Medulla oblongata (tissue), 1 donor: ENCODE measurements around the gene KRTAP4-1.
A peak's percentile ranks its signal among the peaks of the same experiment; 100 is the strongest.
"Not testable (repeated sequence)": the region's sequence is repeated elsewhere in the genome, so short reads cannot be mapped to it uniquely, and the experiment has no call there.

Experiments used
- DNase-seq: peaks from one replicate; pipeline ENCODE4 v3.0.0-alpha.2; 2015; ENCODE audit errors: extremely low spot score

KRTAP4-1 gene

DNA sequence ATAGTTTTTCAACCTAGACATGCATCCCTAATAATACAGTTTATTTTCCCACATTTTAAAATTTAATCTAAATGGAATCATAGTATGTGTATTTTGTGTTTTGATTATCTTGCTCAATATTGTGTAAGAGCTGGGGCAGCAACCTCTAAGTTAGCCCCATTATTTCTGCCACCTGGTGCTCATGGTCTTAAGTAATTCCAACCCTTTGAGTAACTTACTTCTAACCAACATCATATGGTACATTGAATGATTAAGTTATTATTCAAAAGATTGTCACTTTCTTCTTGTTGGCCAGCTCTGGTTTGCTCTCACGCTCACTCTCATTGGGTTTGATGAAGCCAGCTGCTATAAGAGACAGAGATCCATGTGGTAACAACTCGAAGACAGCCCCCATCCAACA lies 12.8 kb downstream of the KRTAP4-1 start:
- no peak for DNase-seq

DNA sequence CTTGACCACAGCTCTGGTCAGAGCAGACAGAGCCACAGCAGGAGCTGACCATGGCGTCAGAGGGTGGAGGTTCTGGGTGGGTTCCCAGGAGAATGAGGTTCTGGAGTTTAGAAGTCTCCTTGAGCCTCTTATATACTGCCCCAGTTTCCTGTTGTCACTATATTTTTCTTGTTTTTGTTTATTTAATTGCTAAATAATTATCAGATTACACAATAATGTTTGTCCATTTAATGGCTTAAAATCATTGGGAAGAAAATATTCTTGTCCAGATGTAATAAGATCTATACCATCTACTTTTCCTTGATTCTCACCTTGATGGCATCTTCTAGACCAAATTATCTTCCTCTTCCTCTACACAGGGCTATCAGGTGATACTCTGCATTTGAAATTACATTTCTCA lies 16.6 kb downstream of the KRTAP4-1 start, which contains the start of gene KRTAP4-3:
Gene KRTAP4-3, minus strand, starts transcription at position 101 of the 400 bp plus-strand sequence. Its CDS starts 49 bp downstream, at position 52.
- DNase-seq = no peak

DNA sequence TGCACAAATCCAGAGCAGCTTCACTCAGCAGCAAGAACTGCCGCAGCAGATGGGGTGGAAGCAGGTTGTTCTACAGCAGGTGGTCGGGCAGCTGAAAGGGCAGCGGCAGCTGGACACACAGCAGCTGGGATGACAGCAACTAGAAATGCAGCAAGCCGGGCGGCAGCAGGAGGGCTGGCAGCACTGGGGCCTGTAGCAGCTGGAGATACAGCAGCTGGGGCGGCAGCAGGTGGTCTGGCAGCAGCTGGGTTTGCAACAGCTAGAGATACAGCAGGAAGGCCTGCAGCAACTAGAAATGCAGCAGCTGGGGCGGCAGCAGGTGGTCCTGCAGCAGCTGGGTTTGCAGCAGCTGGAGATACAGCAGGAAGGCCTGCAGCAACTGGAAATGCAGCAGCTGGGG lies 17.1 kb downstream of the KRTAP4-1 start:
- DNase-seq = no peak

DNA sequence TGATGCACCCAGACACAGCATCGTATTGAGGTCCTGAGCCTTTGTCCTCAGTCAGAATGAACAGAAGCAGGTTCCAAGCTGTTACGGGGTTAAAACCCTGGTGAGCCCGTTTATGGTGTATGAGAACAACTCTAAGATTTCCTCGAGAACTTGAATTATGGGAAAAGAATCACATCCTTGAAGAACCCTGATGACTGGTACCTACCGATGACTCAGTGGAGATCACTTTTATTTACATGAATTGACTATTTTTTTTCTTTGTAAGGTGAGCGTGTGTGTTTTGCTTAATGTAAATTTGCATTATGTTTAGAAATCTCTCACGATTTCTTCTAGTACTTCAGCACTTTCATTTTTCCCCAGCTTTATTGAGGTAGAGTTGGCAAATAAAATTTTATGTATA lies 20.9 kb downstream of the KRTAP4-1 start:
- no peak for DNase-seq

DNA sequence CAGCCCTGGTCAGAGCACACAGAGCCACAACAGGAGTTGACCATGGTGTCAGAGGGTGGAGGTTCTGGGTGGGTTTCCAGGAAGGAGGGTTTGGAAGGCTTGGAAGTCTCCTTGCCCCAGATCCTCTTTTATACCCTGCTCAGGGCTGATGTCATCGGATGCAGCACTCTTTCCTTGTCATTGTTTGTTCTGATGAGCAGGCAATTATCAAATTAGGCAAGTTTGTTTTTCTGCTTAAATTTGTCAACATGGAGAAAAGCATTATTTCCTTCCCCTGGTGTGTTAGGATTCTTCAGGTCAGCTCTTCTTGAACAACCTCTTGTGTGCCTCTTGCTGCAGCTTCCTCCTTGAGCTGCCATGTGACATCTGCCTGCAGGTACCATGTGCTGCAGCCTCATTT lies 24.1 kb downstream of the KRTAP4-1 start, which contains the start of gene KRTAP4-4:
Gene KRTAP4-4, minus strand, starts transcription at position 101 of the 400 bp plus-strand sequence. Its CDS starts 57 bp downstream, at position 44.
- no peak for DNase-seq

DNA sequence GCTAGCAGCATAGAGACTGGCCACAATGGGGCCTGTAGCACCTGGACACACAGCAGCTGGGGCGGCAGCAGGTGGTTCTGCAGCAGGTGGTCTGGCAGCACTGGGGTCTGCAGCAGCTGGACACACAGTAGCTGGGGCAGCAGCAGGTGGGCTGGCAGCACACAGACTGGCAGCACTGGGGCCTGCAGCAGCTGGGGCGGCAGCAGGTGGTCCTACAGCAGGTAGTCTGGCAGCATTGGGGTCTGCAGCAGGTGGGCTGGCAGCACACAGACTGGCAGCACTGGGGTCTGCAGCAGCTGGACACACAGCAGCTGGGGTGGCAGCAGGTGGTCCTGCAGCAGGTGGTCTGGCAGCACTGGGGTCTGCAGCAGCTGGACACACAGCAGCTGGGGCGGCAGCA lies 24.5 kb downstream of the KRTAP4-1 start:
- DNase-seq = not testable (repeated sequence)

DNA sequence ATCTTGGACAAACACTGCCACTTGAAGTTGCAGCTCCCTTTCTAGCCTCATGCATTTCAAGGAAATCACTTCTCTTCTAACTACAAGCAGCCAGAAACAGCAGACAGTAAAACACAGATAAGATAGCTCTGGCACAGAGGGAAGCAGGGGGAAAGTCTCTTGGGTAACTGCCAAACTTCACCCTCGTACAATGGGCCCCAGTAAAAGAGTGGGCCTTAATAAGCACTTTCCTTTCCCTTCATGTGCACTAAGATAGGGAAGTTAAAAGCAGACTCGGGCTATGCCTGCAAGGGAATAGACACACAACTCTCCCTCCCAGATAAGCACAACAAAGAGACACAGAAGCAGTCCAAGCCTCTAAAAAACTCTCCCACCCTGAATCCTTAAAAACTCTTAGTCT lies 30.9 kb downstream of the KRTAP4-1 start:
- peak; percentile 62 for DNase-seq

DNA sequence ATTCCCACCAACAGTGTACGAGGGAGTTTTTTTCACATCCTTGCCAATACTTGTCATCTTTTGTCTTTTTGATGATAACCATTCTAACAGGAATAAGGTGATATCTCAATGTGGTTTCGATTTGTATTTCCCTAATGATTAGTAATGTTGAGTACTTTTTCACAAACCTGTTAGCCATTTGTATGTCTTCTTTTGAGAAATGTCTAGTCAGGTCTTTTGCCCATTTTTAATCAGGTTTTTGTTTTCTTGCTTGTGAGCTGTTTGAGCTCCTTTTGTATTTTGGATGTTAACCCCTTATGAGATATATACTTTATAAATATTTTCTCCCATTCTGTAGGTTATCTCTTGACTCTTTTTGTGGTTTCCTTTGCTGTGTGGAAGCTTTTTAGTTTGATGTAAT lies 33.2 kb downstream of the KRTAP4-1 start:
- DNase-seq = no peak

DNA sequence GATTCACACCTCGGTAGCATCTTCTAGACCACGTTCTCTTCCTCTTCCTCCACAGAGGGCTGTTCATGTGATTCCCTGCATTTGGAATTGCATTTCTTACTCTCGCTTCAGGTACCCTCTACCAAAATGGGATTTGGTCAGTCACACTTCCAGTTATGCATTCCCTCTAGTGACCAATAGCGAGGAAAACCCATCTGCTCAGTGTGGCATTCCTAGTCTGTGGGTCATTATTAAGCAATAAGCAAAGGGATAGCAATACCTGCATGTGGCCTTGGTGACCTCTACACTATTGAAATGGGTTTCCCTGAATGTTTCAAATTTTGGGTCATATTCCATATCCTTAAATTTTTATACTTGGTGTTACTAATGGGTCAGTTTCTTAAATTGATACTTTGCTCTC lies 34.7 kb downstream of the KRTAP4-1 start:
- DNase-seq = no peak

DNA sequence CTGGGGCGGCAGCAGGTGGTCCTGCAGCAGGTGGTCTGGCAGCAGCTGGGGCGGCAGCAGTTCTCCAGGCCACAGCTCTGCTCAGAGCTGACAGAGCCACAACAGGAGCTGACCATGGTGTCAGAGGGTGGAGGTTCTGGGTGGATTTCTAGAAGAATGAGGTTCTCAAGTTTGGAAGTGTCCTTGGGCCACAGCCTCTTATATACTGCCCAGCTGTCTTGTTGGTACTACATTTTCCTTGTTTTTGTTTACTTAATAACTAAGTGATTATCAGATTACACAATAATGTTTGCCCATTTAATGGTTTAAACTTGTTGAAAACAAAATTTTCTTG lies 35.1 kb downstream of the KRTAP4-1 start, which contains the start of gene KRTAP4-5:
Gene KRTAP4-5, minus strand, starts transcription at position 174 of the 334 bp plus-strand sequence. Its CDS starts 58 bp downstream, at position 116.
- DNase-seq = no peak

DNA sequence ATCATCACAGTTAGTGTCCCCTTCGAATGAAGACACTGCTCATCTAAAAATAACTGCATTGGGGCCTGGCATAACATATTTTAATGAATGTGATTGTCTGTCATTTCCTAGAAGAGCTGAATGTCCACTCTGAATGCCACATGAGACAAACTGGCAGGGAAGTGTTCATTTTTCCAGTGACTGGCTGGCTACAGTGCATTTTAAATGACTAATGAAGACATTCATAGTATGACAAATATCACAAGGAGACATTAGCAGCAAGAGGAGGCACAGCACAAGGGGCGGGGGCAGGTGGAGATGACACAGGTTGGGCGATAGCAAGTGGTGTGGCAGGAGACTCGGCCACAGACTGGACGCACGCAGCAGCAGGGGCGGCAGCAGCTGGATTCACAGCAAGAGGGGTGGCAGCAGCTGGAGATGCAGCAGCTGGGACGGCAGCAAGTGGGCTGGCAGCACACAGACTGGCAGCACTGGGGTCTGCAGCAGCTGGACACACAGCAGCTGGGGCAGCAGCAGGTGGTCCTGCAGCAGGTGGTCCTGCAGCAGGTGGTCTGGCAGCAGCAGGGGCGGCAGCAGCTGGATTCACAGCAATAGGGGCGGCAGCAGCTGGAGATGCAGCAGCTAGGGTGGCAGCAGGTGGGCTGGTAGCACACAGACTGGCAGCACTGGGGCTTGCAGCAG lies 35.6 kb downstream of the KRTAP4-1 start:
- not testable (repeated sequence) for DNase-seq

DNA sequence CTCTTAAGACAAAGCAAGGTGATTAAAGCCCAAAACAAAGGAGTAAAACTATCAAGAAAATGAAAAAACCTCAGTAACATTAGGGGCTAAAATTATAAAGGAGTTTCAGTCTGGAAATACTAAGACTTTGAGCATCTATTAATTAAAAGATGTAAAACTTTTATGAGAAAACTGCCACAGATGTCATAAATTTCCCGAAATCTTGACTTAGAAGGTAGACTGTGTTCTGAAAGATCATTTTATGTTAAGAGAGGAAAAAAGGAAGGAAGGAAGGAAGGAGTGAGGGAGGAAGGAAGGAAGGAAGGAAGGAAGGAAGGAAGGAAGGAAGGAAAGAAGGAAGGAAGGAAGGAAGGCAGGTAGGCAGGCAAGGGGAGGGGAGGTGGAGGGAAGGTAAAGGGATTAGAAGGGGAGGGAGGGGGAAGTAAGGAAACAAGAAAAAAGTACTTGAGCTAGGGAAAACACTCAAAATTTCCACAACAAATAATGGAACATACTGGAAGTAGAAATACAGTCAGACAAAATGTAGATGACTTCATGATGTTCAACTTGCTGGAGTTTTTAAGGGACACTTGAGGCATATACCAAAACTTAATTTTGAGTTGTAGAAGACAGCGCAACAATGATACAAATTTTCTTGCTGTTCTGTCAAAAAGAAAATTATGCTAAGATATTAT lies 37.0 kb downstream of the KRTAP4-1 start:
- DNase-seq = no peak

DNA sequence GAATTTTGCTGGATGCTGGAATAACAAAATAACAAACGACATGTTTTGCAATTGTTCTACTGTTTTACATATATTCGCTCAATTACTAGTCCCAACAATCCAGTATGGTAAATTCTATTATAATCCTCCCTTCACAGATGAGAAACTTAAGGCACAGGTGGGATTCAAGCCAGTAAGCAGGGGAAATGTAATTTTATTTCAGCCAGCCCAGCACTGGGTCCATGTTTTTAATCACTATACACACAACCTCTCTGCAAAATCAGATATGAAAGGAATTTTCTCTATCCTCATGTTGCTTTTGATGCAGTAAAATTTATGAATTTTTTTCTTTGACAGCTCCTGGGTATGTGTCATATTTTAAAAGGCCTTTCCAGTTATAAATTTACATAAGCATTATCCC lies 39.5 kb downstream of the KRTAP4-1 start:
- no peak for DNase-seq

DNA sequence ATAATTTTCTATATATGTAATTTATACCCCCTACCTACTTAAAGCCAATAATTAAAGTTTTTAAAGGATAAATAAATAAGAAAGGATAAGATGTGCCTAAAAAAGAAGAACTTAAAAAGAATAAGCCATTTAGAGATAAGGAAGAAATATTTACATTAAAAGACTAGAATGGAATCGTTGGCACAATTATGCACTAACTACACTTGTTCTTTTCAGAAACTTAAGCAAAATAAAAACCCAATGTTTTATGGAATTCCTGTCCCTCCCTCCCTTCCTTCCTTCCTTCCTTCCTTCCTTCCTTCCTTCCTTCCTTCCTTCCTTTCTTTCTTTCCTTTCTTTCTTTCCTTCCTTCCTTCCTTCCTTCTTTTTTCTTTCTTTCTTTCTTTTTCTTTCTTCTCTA lies 39.9 kb downstream of the KRTAP4-1 start:
- DNase-seq = no peak

DNA sequence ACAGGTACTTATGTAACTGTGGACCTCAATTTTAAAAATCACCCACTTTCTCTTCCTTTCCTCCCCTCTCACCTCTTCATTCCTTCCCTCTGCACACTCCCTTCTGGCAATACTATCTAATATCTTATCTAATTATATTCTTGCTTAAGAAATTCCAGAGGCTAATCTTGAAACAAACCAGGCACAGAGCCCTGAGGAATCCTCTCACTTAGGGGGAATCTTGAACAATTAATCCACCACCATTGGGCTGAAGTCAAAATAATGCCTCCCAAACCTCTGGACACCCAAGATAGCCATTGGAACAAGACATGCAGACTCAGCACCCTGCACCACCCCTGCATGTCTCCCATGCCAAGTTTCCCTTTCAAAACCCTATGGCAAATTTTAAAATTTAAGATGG lies 43.4 kb downstream of the KRTAP4-1 start:
- no peak for DNase-seq

DNA sequence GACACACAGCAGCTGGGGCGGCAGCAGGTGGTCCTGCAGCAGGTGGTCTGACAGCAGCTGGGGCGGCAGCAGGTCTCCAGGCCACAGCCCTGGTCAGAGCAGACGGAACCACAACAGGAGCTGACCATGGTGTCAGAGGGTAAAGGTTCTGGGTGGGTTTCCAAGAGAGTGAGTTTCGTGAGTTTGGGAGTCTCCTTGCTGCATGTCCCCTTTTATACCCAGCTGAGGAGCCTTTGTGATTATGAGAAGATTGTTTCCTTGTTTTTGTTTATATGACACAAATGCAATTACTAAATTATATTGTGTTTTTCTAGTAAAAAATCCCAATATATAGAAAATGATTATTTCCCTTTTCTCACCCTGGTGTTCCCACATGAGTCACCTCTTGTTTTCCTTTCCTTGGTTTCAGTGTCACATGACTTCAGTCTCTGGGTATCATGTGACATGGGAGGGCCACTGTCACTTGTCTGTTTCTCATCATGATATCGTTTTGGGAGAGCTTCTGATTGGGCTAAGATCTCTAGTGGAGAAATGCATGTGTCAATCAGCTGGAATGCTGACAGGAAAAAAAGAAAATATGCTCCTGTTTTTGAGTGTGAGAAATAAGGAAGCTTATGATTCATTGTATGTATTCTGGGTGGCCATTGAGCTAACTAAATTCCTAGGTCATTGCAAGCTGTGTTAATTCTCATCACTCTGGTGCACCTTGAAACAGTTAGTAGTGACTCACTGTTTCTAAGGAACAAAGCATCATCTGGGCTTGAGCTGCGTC lies 44.2 kb downstream of the KRTAP4-1 start, which contains the start of gene KRTAP4-6:
Gene KRTAP4-6, minus strand, starts transcription at position 185 of the 772 bp plus-strand sequence. Its CDS starts 57 bp downstream, at position 128.
- no peak for DNase-seq

DNA sequence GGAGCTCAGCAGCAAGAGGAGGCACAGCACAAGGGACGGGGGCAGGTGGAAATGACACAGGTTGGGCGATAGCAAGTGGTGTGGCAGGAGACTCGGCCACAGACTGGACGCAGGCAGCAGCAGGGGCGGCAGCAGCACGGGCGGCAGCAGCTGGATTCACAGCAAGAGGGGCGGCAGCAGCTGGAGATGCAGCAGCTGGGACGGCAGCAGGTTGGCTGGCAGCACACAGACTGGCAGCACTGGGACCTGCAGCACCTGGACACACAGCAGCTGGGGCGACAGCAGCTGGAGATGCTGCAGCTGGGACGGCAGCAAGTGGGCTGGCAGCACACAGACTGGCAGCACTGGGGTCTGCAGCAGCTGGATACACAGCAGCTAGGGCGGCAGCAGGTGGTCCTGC lies 44.8 kb downstream of the KRTAP4-1 start:
- DNase-seq = not testable (repeated sequence)
